Hindlimb muscle (tissue), 1 donor: Measurements from ENCODE around the gene HORMAD2. TPM values are rescaled to one million over a fixed set of nuclear protein-coding genes. Genes with fewer than 3 reads are reported as not detected.

Experiments used
- polyA plus RNA-seq: library from polyadenylated mRNA; unstranded; fragments of 120-200 nt; gene quantifications from one replicate; pipeline ENCODE4 v1.2.1, GENCODE V29; 2013; ENCODE audit not compliant: insufficient read length

Gene HORMAD2
- polyA plus RNA-seq, 1 donor, result not detected

Other genes with a start within 250 kb of the HORMAD2 start
- 38.3 TPM for gene ASCC2, start 242.2 kb upstream of the HORMAD2 start, polyA plus RNA-seq
- 33.9 TPM for gene MTMR3, start 197.3 kb upstream of the HORMAD2 start, polyA plus RNA-seq
- 0.90 TPM for gene LIF, start 166.3 kb downstream of the HORMAD2 start, polyA plus RNA-seq
- gene OSM, start 186.4 kb downstream of the HORMAD2 start, polyA plus RNA-seq, result 0.17 TPM
- 5.4 TPM for gene CASTOR1, start 209.0 kb downstream of the HORMAD2 start, polyA plus RNA-seq
- gene TBC1D10A, start 246.5 kb downstream of the HORMAD2 start, polyA plus RNA-seq, result 8.1 TPM